ENCODE data around the gene TOM1. TPM values are rescaled to one million over a fixed set of nuclear protein-coding genes. Genes with fewer than 3 reads are reported as not detected.

TOM1 gene
- total and polyA plus RNA-seq, 2 of the 13 experiments (the other 11 are each of a cell fraction or from before 2014, with no cell fraction given), result 30.8 to 87.3 TPM

DNA sequence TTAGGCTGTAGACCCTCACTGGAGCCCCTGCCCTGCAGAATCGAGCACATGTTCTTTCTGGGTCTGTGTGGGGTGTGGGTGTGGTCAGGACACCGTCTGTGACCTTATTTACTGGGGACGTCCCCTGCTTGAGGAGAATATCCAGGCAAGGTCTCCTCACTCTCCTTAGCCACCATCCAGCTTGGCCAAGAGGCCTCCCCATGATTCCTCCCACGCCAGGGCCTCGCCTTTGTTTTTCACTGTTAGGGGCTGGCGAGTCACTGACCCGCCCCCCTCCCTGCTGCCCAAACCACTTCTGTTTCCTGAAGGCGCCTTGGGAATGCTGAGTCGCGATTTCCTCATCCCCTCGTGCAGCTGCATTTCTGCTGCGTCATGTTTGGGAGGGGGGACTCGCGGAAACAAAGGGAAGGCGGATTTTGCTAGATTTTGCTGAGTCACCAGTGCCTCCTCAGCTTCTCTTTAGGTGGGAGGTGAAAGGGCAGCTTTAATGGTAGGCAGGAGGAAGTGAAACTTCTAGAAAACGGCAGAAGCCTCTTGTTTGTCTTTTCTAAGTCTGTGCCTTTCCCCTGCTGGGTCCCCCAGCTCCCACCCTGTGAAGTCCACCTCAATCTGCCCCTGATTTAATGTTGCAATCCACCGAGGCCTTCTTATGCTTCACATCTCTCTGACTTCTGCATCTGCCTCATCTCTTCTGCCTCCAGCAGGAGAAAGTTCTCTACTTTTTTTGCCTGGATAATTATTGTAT lies 77.2 kb downstream of the TOM1 start (continued):
- TF ChIP-seq, protein P1, sequence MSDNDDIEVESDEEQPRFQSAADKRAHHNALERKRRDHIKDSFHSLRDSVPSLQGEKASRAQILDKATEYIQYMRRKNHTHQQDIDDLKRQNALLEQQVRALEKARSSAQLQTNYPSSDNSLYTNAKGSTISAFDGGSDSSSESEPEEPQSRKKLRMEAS (IDR thresholded peaks at IDR 0.05), result peak; percentile 96
- TF ChIP-seq ZFX (CRISPR knock-in tag; IDR thresholded peaks at IDR 0.05; ENCODE audit: low read depth) (peak; percentile 27; the same call in 1 of the 2 replicates), MTA1 (CRISPR knock-in tag; IDR thresholded peaks at IDR 0.05; ENCODE audit: borderline replicate concordance) (peak; percentile 81; the same call in 1 of the 2 replicates), SOX5 (CRISPR knock-in tag; IDR thresholded peaks at IDR 0.05; ENCODE audit: borderline replicate concordance) (peak; percentile 93), ARHGAP35 (CRISPR knock-in tag; IDR thresholded peaks at IDR 0.05; ENCODE audit: borderline replicate concordance) (no peak), KDM3A (CRISPR knock-in tag; IDR thresholded peaks at IDR 0.05; ENCODE audit: low read depth) (peak; percentile 74; the same call in 1 of the 2 replicates), ZNF263 (CRISPR knock-in tag; IDR thresholded peaks at IDR 0.05) (0 out of 2 replicates have a peak, but pooled peaks have one; percentile 30), EED (CRISPR knock-in tag; IDR thresholded peaks at IDR 0.05) (0 out of 2 replicates have a peak, but pooled peaks have one; percentile 32), FOXK1 (CRISPR knock-in tag; IDR thresholded peaks at IDR 0.05; ENCODE audit: borderline replicate concordance, low read depth) (peak; percentile 96; the same call in 1 of the 2 replicates), MAFG (CRISPR knock-in tag; IDR thresholded peaks at IDR 0.05) (peak; percentile 100), TSC22D2 (CRISPR knock-in tag; IDR thresholded peaks at IDR 0.05; ENCODE audit: borderline replicate concordance) (peak; percentile 35; the same call in 1 of the 2 replicates), KLF6 (CRISPR knock-in tag; IDR thresholded peaks at IDR 0.05) (peak; percentile 87; the same call in 1 of the 2 replicates), KDM2A (CRISPR knock-in tag; IDR thresholded peaks at IDR 0.05; ENCODE audit: borderline replicate concordance, low read depth) (peak; percentile 85), ZNF205 (CRISPR knock-in tag; IDR thresholded peaks at IDR 0.05) (peak; percentile 80; the same call in 1 of the 2 replicates), SP2 (CRISPR knock-in tag; IDR thresholded peaks at IDR 0.05) (no peak)
- TF ChIP-seq, protein P2, sequence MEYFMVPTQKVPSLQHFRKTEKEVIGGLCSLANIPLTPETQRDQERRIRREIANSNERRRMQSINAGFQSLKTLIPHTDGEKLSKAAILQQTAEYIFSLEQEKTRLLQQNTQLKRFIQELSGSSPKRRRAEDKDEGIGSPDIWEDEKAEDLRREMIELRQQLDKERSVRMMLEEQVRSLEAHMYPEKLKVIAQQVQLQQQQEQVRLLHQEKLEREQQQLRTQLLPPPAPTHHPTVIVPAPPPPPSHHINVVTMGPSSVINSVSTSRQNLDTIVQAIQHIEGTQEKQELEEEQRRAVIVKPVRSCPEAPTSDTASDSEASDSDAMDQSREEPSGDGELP (IDR thresholded peaks at IDR 0.05; ENCODE audit: borderline replicate concordance, low read depth), result peak; percentile 95
- TF ChIP-seq, protein P3, sequence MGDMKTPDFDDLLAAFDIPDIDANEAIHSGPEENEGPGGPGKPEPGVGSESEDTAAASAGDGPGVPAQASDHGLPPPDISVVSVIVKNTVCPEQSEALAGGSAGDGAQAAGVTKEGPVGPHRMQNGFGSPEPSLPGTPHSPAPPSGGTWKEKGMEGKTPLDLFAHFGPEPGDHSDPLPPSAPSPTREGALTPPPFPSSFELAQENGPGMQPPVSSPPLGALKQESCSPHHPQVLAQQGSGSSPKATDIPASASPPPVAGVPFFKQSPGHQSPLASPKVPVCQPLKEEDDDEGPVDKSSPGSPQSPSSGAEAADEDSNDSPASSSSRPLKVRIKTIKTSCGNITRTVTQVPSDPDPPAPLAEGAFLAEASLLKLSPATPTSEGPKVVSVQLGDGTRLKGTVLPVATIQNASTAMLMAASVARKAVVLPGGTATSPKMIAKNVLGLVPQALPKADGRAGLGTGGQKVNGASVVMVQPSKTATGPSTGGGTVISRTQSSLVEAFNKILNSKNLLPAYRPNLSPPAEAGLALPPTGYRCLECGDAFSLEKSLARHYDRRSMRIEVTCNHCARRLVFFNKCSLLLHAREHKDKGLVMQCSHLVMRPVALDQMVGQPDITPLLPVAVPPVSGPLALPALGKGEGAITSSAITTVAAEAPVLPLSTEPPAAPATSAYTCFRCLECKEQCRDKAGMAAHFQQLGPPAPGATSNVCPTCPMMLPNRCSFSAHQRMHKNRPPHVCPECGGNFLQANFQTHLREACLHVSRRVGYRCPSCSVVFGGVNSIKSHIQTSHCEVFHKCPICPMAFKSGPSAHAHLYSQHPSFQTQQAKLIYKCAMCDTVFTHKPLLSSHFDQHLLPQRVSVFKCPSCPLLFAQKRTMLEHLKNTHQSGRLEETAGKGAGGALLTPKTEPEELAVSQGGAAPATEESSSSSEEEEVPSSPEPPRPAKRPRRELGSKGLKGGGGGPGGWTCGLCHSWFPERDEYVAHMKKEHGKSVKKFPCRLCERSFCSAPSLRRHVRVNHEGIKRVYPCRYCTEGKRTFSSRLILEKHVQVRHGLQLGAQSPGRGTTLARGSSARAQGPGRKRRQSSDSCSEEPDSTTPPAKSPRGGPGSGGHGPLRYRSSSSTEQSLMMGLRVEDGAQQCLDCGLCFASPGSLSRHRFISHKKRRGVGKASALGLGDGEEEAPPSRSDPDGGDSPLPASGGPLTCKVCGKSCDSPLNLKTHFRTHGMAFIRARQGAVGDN (CRISPR knock-in tag; IDR thresholded peaks at IDR 0.05), result peak; percentile 85
- TF ChIP-seq, protein P4, sequence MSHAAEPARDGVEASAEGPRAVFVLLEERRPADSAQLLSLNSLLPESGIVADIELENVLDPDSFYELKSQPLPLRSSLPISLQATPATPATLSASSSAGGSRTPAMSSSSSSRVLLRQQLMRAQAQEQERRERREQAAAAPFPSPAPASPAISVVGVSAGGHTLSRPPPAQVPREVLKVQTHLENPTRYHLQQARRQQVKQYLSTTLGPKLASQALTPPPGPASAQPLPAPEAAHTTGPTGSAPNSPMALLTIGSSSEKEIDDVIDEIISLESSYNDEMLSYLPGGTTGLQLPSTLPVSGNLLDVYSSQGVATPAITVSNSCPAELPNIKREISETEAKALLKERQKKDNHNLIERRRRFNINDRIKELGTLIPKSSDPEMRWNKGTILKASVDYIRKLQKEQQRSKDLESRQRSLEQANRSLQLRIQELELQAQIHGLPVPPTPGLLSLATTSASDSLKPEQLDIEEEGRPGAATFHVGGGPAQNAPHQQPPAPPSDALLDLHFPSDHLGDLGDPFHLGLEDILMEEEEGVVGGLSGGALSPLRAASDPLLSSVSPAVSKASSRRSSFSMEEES (CRISPR knock-in tag; IDR thresholded peaks at IDR 0.05), result peak; percentile 91
- TF ChIP-seq, protein P5, sequence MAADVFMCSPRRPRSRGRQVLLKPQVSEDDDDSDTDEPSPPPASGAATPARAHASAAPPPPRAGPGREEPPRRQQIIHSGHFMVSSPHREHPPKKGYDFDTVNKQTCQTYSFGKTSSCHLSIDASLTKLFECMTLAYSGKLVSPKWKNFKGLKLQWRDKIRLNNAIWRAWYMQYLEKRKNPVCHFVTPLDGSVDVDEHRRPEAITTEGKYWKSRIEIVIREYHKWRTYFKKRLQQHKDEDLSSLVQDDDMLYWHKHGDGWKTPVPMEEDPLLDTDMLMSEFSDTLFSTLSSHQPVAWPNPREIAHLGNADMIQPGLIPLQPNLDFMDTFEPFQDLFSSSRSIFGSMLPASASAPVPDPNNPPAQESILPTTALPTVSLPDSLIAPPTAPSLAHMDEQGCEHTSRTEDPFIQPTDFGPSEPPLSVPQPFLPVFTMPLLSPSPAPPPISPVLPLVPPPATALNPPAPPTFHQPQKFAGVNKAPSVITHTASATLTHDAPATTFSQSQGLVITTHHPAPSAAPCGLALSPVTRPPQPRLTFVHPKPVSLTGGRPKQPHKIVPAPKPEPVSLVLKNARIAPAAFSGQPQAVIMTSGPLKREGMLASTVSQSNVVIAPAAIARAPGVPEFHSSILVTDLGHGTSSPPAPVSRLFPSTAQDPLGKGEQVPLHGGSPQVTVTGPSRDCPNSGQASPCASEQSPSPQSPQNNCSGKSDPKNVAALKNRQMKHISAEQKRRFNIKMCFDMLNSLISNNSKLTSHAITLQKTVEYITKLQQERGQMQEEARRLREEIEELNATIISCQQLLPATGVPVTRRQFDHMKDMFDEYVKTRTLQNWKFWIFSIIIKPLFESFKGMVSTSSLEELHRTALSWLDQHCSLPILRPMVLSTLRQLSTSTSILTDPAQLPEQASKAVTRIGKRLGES (CRISPR knock-in tag; IDR thresholded peaks at IDR 0.05; ENCODE audit: borderline replicate concordance), result no peak
